NCI-H524 (cell line): ENCODE results near the gene PSD2.

Source experiments
- DNase-seq, 2 experiments: peaks; one replicate each; lab custom pipeline; 2025; lab: John Stamatoyannopoulos, UW

The PSD2 gene

DNA sequence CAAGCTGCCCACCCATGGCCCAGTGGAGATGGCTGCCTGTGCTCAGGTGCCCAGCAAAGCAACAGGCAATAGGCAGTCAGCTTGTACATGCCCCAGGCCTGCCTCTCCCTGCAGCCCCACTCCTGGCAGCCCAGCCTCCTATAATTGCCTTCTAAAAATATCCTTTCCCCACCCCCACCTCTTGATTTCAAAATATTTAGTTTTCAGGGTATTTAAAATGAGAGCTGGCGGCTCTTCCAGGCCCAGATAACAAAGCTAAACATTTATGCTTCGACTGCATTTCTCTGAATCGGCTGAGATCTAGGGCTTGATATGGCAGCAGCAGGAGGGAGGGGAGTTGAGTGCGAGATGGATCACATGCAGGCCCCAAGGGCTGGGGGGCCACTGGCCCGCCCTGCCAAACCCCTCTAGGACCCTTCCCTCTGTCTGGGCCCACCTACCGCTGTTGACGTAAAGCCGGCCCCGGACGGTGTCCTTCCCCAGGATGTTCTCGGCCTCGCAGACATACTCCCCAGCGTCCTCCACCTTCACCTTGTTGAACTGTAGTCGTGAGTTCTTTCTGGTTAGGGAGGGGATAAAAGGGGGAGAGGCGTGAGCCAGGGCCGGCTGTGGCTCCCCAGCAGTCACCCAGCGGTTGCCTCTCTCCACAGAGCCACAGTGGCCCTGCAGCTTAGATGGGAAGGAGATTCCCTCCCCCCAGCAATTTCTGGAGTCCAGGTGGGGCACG lies 85.0 kb downstream of the PSD2 start:
- DNase-seq: no peak

DNA sequence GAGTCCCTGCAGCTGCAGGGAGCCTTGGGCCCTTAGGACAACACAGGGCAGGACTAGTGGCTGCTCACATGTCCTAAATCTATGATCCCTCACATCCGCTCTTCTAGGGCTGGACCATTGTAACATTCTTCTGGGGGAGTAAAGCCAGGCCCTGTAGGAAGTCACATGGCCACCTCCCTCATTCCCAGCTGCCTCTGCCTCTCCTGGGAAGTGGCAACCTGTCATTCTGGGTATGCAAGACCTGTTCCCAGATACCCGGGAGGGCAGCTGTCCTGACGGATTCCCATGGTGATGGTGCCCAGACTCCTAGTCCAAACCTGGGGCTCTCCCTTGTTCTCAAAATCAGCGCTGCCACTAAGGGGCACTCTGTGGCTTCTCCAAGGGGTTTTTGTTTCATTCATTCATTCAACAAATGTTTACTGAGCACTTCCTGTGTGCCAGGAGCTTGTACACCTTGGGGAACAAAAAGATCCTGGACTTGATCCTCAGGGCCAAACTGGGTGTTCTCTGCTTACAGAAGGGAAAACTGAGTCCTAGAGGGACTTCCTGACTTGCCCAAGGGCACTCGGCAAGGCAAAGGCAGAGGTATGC lies 85.6 kb downstream of the PSD2 start:
- DNase-seq: no peak

DNA sequence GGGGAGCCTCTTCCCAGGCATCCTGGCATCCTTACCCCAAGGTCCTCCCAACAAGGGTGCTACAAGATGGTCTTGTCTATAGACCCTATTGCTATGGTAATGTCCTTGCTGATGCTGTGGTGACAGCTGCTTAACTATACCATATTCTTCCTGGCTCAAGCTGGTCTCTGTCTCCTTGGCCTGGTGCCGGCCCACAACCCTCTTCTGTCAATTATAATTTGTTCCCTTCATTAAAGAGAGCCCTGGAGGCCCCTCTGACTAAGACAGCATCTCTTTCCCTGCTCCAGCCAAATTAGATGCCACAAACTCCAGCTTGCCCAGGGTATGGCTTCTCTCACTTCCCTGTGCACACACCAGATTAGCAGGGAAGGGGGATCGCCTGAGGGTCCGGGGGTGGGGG lies 86.7 kb downstream of the PSD2 start:
- no peak for DNase-seq

DNA sequence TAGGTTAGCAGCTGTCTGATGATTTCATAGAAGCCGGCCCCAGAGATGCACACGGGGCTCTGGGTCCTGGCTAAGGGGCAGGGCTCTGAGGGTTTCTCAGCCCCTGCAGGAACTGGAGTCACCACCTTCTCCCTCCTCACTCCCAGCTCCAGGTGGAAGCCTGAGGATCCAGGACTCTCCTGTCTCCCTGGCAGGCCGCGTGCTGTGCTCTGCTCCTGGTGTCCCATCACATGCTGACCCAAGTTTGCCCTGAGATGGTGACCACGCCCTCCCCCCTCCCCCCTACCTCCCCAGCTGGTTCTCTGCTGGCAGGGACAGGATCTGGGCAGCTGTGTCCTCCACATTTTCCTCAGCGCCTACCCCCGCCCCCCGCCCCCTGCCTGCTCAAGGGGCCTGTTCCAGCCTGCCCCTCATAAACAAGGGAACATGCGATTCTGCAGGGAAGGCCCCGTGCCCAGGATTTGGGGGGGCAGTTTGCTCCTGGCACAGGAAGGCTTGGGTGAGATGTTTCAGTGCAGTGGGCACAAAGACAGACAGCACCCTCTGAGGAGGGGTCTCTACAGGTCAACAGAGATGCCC lies 87.4 kb downstream of the PSD2 start:
- peak; percentile 26 to 35 for DNase-seq

DNA sequence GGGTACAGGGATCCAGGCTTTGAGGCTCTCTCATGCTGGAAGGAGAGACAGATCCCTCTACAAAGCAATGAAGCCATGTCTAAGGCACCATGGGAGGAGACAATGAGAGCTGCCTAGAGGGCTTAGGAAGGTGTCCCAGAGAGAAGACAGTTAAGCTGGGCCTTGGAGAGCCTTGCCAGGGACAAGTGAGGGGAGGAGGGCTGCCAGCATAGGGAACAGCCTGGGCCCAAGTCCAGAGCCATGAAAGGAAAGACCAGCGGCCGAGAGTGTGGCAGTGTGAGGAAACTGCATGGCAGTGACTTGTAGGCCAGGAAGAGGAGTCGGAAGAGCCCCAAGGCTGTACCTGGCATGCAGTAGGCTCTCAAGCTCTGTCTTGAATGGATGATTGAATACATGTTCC lies 88.5 kb downstream of the PSD2 start:
- DNase-seq: no peak

DNA sequence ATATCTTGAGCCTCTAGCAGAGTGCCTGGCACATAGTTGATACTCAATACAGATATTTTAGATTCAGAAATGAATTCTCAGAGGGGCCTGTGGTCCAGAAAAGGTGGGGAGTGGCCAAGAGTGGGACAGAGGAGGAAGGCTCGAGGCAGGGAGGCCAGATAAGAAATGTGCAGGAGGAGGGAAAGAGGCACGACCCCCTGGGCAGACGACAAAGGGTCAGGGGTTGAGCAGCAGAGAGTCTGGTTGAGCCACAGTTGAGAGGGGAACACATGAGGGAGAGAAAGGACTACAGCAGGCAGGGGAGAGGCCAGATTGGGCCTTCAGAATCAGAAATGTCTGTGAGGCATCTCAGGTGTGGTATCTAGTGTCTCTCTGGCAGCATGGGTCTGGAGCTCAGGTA lies 89.1 kb downstream of the PSD2 start:
- no peak for DNase-seq

DNA sequence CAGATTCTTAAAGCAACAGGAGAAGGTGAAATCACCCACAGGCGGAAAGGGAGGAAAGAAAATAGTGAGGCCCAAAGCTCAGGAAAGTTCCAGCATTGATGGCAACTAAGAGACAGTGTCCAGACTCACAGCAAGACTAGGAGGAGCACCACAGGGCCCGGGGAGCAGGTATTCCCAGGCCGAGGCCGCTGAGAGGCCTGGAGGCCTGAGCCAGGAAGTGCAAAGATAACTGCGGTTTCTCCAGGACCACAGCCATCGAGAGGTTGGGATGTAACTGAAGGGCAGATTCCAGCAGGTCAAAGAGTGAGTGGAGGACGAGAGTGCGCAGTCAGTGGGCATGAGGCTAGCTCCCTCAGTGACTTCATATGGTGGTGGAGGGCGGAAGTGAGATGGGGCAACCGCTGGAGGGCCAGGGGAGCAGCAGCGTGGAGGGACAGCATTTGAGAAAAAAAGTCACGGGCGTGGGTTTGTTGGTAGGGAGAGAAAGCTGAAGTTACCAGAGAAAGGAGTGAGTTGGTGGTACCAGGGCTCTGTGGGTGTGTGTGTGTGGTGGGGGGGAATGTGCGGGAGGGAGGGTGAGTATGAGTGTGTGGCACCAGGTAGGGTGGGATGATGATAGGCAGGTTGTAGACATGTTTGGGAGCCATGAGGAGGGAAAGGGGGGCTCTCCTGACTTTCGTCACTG lies 89.7 kb downstream of the PSD2 start:
- DNase-seq: no peak

DNA sequence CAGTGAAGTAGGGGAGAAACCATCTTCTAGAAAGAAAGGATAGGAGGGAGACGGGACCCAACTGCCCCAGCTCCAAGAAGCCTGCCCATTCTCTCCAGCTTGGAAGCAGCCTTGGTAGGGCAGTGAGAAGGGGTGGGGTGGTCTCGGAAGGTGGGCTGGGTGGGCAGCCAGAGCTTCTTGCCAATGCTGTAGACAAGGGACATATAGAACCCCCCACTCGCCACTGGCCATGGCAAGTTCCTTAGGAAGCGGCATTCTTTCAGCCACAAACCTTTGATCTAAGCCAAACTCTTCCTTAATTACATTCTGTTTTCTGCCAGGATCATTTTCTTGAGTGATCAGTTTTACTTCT lies 90.2 kb downstream of the PSD2 start:
- DNase-seq: no peak

DNA sequence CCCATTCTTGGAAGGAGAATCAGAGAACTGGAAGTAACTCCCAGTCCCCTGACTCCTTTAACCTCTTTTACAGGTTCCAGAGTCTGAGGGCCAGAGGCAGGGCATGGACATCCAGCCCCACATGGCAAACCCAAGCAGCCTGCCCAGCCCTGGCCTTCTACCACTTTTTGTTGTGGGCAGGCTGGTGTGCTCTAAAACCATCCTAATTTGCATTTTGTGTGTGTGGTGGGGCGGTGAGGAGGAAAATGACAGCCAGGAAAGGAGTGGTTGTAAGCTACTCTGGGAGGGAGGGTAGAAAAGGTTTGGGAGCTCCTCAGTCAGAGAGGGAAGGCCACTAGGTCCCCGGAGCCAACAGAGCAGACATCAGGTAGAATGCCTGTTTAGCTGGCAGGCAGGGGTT lies 90.6 kb downstream of the PSD2 start:
- no peak for DNase-seq

DNA sequence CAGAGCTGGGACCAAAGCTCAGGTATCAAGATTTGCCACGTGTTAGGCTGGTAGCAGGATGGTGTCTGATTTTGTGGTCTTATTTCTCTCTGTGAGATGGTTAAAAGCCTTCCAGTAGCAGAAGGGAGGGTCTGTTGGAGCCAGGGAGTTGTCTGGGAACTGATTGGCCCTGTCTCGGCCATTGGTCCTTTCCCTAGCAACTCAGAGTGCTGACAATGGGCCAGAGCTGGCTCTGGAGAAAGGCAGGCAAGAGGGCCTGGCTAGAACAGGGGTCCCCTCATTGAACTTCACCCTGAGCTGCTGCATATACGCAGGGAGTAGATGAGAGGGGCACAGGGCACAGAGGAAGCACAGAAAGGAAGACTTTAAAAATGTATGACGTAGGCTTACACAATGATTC lies 92.8 kb downstream of the PSD2 start:
- DNase-seq: no peak

DNA sequence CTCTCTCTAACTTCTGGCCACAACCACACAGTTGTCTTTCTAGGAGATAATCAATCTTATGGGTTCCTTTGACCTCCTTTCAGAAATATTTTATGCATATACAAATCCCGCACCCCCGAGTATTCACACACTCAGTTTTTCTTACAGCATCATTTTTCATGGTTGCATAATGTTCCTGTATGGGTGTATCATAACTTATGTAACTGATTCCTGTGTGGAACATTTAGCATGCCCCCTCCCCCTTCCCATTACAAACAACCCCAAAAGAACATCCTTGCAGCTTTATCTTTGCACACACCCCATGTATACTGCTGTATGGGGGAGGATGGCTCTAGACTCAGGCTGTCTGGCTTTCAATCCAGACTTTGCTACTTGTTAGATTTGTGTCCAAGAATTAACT lies 93.8 kb downstream of the PSD2 start:
- no peak for DNase-seq

DNA sequence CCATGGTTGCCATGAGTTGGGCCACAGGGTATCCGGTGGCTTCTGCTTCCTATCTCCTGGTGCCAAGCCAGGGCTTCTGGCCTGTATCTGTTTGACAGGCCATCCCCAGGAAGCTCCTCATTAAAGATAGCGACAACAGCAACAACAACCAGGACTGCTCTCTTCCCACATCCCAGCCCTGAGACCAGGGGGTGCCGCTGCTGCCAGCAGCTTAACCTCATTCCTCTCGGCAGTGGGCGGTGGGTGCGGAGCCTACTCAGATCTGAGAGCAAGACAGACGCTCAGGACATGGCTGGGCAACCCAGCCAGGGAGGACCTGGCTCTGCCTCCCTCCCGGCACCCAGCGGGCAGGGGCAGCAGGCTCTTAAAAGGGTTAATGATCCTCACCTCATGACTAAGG lies 98.3 kb downstream of the PSD2 start:
- no peak for DNase-seq
